Parathyroid adenoma (tissue), 2 donors: Measurements from ENCODE around the gene RHOT1.

ENCODE experiments used
- H2AFZ ChIP-seq: fragments of 300-600 bp; sonication (generic); one replicate; pipeline ENCODE4 v1.7.0; 2017; ENCODE audit warnings: antibody characterized with exemption, mild to moderate bottlenecking
- H3K27ac ChIP-seq: fragments of 300-600 bp; sonication (generic); one replicate; pipeline ENCODE4 v1.7.0; 2017
- H3K27me3 ChIP-seq: fragments of 300-600 bp; sonication (generic); one replicate; pipeline ENCODE4 v1.7.0; 2017; ENCODE audit warnings: low read length; ENCODE audit not compliant: control insufficient read depth, insufficient read depth
- H3K36me3 ChIP-seq: fragments of 300-600 bp; sonication (generic); one replicate; pipeline ENCODE4 v1.7.0; 2017; ENCODE audit warnings: low read length; ENCODE audit not compliant: control insufficient read depth, insufficient read depth
- H3K4me1 ChIP-seq: fragments of 300-600 bp; sonication (generic); one replicate; pipeline ENCODE4 v1.7.0; 2017; ENCODE audit warnings: control low read depth
- H3K4me2 ChIP-seq: fragments of 300-600 bp; sonication (generic); one replicate; pipeline ENCODE4 v1.7.0; 2017; ENCODE audit warnings: low read length
- H3K4me3 ChIP-seq: fragments of 300-600 bp; sonication (generic); one replicate; pipeline ENCODE4 v1.7.0; 2017; ENCODE audit warnings: low read depth, low read length
- H3K79me2 ChIP-seq: fragments of 300-600 bp; sonication (generic); one replicate; pipeline ENCODE4 v1.7.0; 2017; ENCODE audit warnings: control low read depth
- H3K9ac ChIP-seq: fragments of 300-600 bp; sonication (generic); one replicate; pipeline ENCODE4 v1.7.0; 2017; ENCODE audit warnings: mild to moderate bottlenecking
- H3K9me3 ChIP-seq: fragments of 300-600 bp; sonication (generic); one replicate; pipeline ENCODE4 v1.7.0; 2017; ENCODE audit warnings: low read length; ENCODE audit not compliant: control insufficient read depth
- TF ChIP-seq, protein P1 (sequence below): fragments of 300-600 bp; sonication (generic); IDR thresholded peaks from one replicate; pipeline ENCODE4 v1.7.0; 2017; ENCODE audit warnings: antibody characterized with exemption, mild to moderate bottlenecking
- donor health status: primary hyperparathyroidism.

Gene RHOT1

DNA sequence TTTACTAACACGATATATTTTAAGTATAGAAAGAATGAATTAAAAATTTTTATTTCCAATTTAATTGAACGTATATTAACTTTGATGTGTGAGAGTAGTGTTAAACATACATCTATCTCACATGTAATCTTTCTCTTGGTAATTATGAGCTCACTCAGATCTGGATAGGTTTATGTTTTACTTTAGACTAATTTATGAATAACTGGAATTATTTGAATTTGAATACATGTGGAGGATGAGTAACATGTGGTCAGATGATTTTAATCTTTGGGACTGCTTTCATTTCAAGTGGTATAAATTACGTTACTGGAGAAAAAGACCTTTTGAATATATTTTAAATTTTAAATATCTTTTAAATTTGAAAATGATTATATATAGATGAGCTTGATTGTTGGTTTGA, 73.4 kb downstream of the RHOT1 start:
- H3K4me1 ChIP-seq = no peaks in the 10 kb centered on the region
- no peaks in the 10 kb centered on the region for H3K27me3 ChIP-seq
- no peaks in the 10 kb centered on the region for H3K9me3 ChIP-seq
- peaks cover 2% of the 10 kb centered on the region for H3K79me2 ChIP-seq
- H2AFZ ChIP-seq = no peak overlapping the region
- H3K27ac ChIP-seq = no peak overlapping the region
- no peak overlapping the region for H3K4me2 ChIP-seq
- no peak overlapping the region for H3K4me3 ChIP-seq
- no peaks in the 10 kb centered on the region for H3K36me3 ChIP-seq
- H3K9ac ChIP-seq = no peak overlapping the region
- TF ChIP-seq, protein P1, sequence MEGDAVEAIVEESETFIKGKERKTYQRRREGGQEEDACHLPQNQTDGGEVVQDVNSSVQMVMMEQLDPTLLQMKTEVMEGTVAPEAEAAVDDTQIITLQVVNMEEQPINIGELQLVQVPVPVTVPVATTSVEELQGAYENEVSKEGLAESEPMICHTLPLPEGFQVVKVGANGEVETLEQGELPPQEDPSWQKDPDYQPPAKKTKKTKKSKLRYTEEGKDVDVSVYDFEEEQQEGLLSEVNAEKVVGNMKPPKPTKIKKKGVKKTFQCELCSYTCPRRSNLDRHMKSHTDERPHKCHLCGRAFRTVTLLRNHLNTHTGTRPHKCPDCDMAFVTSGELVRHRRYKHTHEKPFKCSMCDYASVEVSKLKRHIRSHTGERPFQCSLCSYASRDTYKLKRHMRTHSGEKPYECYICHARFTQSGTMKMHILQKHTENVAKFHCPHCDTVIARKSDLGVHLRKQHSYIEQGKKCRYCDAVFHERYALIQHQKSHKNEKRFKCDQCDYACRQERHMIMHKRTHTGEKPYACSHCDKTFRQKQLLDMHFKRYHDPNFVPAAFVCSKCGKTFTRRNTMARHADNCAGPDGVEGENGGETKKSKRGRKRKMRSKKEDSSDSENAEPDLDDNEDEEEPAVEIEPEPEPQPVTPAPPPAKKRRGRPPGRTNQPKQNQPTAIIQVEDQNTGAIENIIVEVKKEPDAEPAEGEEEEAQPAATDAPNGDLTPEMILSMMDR = no peak

DNA sequence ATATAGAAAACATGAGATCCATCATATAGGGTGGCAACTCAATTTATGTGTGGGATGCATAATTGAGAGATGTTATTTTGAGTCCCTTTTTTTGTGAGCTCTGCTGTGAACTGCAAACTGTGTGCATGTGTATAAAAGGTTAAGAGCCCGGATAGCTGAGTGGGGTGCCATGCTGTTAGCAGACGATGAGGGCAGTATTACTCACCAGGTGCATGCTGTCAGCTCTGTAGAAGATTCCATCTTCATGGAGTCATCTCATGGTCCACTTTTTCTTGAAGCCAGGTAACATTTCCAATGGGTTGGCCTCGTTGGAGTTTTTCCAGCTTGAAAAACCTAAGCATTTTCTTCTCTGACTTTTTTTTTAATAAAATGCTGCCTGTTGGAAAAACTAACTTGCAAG, 80.3 kb downstream of the RHOT1 start:
- Histone ChIP-seq H3K36me3 (no peaks in the 10 kb centered on the region), H3K9me3 (no peaks in the 10 kb centered on the region), H2AFZ (no peak overlapping the region), H3K27ac (no peak overlapping the region), H3K4me1 (no peaks in the 10 kb centered on the region), H3K9ac (no peak overlapping the region), H3K79me2 (peaks cover 2% of the 10 kb centered on the region), H3K27me3 (no peaks in the 10 kb centered on the region), H3K4me3 (no peak overlapping the region), H3K4me2 (no peak overlapping the region)
- TF ChIP-seq, protein P1 = no peak

DNA sequence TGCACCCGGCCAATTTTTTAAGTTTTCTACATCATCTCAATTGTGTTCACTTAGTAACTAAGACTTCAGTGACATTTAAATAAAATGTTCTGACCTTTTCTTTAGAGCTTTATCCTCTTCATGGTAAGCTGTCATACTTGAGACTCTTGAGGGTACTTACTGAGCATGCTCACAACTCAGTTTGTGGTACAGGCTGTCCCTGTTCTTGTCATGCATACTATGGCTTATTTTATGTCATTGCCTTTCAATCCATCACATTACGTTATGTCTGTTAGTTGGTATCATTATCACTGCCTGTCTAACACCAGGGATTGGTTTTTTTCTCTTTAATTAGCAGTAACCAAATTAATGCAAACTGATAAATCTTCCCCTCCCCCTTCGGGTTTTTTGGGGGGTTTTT, 81.4 kb downstream of the RHOT1 start:
- H3K4me2 ChIP-seq = no peak overlapping the region
- H3K79me2 ChIP-seq = no peaks in the 10 kb centered on the region
- TF ChIP-seq, protein P1 = no peak
- H3K4me1 ChIP-seq = no peaks in the 10 kb centered on the region
- no peak overlapping the region for H2AFZ ChIP-seq
- no peaks in the 10 kb centered on the region for H3K36me3 ChIP-seq
- H3K27me3 ChIP-seq = no peaks in the 10 kb centered on the region
- no peak overlapping the region for H3K9ac ChIP-seq
- no peak overlapping the region for H3K27ac ChIP-seq
- H3K4me3 ChIP-seq = no peak overlapping the region
- no peaks in the 10 kb centered on the region for H3K9me3 ChIP-seq

DNA sequence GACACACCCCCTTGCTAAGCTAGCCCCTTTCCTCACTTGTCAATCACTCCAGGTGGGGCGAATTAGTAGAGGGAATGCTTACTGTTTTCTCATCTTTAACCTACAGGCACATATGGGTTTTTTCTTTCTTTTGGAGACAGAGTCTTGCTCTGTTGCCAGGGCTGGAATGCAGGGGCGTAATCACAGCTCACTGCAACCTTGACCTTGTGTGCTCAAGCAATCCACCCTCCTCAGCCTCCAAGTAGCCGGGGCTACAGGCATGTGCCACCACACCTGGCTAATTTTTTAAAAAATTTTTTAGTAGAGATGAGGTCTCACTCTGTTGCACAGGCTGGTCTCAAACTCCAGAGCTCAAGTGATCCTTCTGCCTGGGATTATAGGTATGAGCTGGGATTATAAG, 84.6 kb downstream of the RHOT1 start:
- Histone ChIP-seq H3K4me3 (no peak overlapping the region), H3K4me1 (no peaks in the 10 kb centered on the region), H3K27me3 (no peaks in the 10 kb centered on the region), H2AFZ (no peak overlapping the region), H3K9ac (no peak overlapping the region), H3K4me2 (no peak overlapping the region), H3K36me3 (no peaks in the 10 kb centered on the region), H3K9me3 (no peaks in the 10 kb centered on the region), H3K79me2 (no peaks in the 10 kb centered on the region), H3K27ac (no peak overlapping the region)
- TF ChIP-seq, protein P1 = no peak

DNA sequence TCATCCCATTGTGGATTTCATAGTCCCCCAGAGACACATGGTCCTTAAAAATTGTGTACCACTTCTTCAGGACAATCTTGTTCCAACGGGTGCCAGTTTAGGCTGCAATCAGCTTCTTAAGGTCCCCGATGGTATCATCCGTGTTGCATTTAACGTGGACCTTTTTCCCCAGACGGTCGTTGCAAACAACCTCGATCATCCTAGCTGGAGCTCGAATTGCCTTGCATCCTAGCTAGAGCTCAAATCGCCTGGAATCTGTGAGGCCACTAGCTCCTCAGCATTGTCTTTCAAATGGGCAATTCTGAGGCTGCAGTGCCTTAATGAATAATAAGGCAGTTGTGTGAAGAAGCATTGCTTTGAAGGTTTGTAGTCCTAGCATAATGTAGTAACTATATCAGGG, 85.6 kb downstream of the RHOT1 start:
- Histone ChIP-seq H3K4me2 (no peak overlapping the region), H3K4me3 (no peak overlapping the region), H3K4me1 (no peaks in the 10 kb centered on the region), H3K9ac (no peak overlapping the region), H3K9me3 (no peaks in the 10 kb centered on the region), H3K79me2 (no peaks in the 10 kb centered on the region), H3K27ac (no peak overlapping the region), H3K36me3 (no peaks in the 10 kb centered on the region), H3K27me3 (no peaks in the 10 kb centered on the region), H2AFZ (no peak overlapping the region)
- TF ChIP-seq, protein P1 = no peak
